Measurements from ENCODE around the gene FAM120B.

Gene FAM120B

GRCh38 chr6:170272341-170273065, 34.1 kb upstream of the FAM120B start:
- no peak for DNase-seq

- DNase-seq: no peak
Observed at GRCh38 chr6:170273191-170273590, 33.4 kb upstream of the FAM120B start.

DNA sequence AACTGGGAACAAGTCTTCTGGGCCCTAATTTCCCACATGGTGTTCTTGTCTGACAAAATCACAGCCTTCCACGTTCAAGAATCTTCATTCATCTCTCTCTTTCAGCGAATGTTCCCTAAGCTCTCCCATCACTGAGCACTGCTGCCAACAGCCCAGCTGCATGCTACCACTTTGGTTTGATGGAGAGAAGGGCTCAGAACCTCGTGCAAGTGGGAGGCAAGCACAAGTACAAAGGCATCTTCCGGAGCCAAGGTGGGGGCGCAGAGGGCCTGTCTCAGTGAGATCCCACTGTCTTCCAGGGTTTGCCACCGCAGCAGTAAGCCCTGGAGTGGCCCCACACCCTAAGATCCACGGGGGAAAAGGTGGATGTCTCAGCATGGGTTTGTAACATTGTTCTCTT, 32.9 kb upstream of the FAM120B start:
- DNase-seq: no peak

GRCh38 chr6:170274713-170275560, 31.6 kb upstream of the FAM120B start:
- no peak for DNase-seq

DNA sequence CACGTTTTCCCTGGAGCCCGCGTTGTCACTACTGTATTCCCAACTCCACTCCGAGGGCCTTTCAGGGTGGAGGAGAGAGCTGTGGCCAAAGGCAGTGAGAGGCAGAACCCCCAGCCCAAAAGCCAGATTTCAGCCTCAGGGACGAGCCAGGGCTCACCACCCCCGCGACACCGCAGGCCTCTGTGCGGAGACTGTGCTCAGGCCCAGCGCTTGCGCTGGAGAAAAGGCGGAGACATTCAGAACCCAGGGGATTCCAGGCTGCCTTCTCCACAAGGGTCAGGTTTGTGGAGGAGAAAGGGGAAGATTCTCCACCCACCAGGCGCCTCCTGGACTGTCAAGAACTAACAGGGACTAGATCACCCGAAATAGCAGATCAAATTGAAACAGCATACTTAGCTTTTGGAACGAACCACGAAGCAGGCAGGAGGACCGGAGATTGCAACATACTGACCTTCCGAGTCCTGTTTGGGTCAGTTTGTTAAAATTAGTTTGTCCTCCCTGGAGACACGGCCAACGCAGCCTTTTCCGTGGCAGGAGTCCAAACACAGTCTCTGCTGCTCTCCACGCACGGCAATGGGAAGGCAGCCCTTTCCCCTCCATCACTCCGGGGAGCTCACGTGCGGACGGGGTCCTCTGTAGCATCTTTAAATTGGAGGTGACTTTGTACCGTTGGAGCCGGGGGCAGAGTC, 30.0 kb upstream of the FAM120B start:
- no peak for DNase-seq

GRCh38 chr6:170277893-170278742, 28.4 kb upstream of the FAM120B start:
- no peak for DNase-seq

DNA sequence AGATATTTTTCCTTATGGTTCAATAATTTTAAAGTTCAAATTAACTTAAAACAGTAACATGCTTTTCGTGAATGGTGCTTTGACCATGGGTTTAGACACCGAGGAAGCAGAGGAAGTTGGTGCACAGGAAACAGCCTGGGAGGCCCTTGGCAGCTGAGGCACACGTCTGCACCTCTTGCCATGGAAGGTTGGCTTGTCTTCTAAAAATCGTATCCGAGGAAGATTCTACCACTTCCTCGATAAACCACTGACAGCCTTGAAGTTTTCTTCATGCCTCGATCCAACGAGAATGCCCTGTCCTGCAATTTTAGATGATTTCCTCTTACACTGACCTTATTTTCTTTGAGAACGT, 27.8 kb upstream of the FAM120B start:
- DNase-seq: no peak

DNA sequence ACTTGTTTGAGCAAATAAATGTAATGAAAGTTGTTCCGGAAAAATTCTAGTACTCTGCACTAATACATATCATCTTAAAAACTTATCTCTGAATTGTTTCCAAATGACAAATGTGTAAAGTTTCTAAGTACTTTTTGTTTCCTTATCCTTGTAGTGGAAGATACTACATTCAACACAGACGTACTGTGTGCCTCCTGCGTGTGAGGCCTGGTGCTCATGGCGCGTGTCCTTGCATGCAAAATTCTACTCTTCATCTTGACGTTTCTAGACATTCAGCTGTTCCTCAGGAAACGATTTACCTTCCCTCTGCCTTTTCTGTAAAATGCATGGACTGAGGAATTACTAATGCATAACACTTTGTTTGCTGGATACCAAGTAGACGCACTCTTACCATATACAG, 27.1 kb upstream of the FAM120B start:
- DNase-seq: no peak

- DNase-seq: no peak
Observed at GRCh38 chr6:170279977-170280688, 26.4 kb upstream of the FAM120B start.

DNA sequence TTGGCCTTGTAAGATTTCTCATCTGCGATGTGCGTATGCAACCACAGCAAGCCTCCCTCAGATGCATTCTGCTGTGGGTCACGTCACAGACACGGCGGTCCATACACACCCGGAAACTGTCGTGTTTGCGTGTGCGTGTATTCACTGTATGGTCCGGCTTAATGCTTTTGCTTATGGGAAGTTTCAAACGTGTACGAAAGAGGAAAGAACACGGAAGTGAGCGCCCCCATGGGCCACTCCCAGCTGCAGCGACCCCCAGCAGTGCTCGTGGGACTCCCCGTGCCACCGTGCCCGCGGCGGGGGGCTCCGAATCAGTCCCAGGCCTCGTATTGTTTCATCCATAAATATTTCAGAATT, 25.9 kb upstream of the FAM120B start:
- DNase-seq: no peak

GRCh38 chr6:170281331-170282292, 24.9 kb upstream of the FAM120B start:
- no peak for DNase-seq

DNA sequence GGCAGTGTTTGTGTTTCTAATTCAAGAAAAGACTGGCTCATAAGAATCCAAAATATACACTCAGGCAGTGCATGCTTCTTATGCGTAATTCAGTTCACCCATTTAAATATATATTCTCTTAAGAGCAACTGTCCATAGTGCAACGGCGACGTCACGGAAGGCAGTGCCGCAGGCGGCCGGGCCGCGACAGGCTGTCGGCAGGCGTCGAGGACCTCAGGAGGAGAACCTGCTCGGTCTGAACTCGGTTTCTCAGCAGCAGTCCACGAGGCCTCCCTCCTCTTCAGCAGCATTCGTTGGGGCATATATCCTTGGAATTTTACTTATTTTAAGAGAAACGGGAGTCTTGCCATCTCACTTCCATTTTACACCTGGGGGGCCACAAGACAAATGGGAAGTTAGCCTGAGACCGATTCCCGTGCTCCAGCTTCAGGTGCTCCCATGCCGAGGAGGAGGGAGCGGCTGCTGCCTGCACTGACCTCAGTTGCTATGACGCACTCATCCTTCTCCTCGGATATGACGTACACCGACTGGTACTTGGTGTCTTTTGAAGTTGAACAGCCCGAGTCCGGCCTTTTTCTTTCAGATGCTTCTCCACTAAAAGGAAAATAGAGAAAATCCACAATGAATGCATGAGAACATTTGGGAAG, 23.9 kb upstream of the FAM120B start:
- no peak for DNase-seq

DNA sequence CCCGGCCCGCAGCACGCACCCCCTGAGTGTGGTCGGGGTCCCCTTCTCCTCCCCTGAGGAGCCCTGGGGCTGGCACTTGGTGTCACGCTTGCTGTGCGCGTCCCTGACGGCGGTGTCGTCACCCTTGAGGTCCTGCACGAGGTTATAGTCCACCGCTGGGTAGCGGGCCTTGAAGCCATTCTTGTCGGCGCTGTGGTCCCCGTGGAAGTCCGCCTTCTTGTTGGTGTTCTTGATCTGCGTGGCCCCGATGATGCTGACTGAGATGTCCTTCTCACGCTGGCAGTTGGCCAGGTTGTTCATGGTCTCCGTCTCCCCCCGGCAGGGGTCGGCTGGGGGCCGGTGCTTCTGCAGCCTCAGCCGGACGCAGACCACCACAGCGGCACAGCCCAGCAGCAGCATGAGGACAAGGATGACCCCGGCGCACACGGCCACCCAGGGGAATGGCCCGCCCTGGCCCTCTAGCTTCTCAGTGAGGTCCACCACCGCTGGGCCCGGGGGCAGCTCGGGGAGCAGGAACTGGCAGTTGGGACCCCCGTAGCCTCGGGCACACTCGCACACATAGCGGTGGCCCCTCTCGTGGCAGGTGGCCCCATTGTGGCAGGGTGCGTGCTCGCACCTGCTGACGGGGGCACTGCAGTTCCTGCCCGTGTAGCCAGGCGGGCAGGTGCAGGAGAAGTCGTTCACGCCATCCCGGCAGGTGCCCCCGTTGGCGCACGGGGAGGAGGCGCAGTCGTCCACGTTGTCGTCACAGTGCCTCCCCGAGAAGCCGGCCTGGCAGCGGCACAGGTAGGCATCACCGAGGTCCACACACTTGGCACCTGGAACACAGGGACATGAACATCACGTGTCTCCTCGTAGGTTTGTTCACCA, 23.1 kb upstream of the FAM120B start:
- no peak for DNase-seq

DNA sequence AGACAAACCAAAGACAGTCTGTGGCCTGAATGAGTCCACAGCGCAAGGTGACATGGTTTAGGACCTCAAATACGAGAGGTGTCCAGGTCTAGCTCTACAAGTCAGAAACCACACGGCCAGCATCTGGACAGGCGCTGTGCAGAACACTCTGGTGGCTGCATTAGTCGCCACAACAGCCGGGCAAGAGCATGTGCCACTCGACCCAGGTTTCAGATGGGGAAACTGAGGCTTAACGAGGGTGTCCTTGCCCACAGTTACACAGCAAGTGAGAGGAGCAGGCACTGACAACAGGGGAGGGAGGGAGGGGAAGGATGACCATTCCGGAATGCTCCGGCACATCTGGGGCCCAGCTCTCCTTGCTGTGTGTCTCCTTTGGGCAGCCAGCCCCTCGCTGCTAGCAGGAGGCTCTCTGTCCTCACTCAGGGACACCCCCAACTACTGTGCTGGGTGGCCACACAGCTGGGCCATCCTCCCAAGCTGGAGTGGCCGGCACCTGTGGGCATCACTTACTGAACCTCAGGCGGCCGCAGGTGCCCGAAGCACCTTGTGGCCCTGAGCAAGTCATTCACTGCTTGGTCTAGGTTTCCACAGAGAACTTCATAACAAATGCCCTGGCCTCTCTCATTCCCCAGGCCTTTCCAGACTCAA, 22.3 kb upstream of the FAM120B start:
- DNase-seq: no peak

GRCh38 chr6:170284866-170285469, 21.6 kb upstream of the FAM120B start:
- DNase-seq: no peak

DNA sequence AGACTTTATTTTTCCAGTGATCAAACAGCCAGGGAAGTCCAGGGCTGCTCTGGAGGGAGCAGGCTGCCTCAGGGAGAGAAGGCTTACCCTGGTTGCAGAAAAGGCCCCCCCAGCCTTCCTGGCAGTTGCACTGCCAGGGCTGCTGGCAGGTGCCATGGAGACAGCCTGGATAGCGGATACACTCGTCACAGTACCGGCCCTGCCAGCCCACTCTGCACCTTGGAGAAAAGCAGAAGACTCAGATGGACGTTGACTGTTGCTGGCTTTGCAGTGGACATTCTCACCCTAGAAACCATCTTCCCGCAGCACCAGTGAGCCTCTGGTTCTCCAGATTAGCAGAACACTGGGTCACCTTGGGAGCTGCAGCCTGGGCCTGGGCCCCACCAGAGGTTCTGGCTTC, 21.1 kb upstream of the FAM120B start:
- DNase-seq: no peak

DNA sequence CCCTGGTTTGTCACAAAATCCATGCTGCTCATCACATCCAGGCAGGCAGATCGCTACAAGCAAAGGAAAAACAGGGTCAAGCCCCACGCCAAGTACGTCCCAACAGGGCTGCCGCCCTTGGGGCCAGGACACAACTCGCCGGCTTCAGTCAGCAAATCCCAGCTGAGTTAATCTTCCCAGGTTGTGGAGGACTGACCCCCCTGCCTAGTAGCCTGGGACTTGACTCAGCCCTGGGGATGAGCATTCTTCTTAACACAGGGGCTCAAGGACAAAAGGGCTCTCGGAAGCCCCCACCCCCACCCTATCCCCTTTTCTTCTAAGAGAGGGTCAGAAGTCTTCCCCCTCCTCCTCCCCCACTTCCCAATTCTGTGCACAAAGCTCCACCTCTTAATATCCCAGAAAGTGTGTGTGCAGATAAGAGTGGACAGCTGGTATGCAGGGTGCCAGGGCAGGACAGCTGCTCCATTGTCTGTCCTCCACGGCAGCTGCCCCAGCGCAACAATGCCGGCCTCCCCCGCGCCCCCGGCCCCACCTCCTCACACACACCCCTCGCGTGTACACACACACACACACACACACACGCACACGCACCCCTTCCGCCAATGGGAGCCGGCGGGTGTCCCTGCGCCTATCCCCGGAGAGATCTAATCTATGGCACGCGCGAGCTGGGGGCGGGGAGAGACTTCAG, 20.2 kb upstream of the FAM120B start:
- DNase-seq: no peak

DNA sequence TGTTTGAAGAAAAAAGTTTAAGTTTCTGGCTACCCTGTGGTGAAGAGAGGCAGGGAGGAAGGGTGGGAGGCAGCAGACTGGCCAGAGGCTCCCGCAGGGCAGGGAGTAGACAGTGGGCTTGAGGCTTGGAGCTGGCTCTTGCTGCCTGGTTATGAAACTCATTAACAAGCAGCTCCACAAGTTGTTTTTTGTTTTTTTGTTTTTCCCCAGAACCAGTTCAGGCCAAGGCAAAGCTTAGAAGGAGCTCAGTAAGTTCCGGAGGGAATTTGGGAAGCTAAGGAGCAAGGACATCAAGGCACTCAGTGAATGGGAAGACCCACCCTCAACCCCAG, 19.7 kb upstream of the FAM120B start:
- DNase-seq: no peak

All from activated gamma-delta T cell (primary cell).